Stimulated activated naive CD4-positive, alpha-beta T cell treated with Interleukin-2 at 50 U/mL for 16 hours (primary cell): ENCODE measurements around the gene COX19.

Source experiments
- DNase-seq: peaks from one replicate; lab custom pipeline; 2025; lab: John Stamatoyannopoulos, UW

Gene COX19

GRCh38 chr7:978049-978346 lies 2.6 kb upstream of the COX19 start:
- no peak for DNase-seq

DNA sequence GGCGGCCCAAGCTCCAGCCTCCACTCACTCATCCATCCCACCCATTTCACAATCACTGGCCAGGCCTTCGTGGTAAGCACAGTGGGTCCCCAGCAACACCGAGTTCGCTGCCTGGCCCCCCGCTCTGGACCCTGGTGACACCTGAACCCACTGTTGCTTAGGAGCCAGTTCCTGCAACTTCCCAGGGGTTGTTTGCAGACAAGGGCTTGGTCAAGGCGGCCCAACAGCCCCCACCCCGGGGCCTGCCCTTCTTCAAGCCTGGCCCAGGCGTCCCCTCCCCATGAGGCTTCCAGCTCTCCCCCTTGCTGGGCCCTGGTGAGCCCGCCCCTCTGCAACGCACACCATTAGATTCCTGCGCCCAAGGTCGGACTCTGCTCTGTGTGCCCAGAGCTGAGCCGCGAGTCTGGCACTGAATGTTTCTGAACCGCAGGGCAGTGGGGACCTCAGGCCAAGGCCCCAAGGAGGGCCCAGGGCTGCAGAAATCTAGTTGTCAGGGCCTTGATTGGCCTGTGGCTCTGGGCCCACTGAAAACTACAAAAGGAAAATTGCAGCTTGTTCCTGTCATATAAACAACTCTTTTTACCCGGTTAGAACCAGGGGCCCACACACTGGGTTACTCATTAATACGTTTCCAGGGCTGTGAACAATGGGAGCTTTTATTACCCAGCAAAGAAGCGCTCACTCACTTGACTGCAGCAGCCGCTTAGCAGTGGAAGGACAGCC lies 2.1 kb upstream of the COX19 start:
- DNase-seq: no peak

DNA sequence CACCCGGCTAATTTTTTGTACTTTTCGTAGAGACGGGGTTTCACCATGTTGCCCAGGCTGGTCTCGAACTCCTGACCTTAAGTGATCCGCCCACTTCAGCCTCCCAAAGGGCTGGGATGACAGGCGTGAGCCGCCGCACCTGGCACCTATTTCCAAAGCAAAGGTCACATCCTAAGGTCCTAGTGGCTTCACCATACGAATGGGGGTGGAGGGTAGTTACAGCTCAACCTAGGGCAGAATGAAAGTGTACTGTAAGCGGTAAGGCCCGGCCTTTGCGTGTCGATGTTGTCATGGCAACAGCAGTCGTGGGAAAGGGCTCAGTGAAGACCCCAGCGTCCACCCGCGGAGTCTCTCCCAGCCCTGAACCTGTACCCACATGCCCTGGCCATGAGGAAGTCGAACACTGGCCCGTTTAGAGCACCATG lies 1.6 kb upstream of the COX19 start:
- no peak for DNase-seq

DNA sequence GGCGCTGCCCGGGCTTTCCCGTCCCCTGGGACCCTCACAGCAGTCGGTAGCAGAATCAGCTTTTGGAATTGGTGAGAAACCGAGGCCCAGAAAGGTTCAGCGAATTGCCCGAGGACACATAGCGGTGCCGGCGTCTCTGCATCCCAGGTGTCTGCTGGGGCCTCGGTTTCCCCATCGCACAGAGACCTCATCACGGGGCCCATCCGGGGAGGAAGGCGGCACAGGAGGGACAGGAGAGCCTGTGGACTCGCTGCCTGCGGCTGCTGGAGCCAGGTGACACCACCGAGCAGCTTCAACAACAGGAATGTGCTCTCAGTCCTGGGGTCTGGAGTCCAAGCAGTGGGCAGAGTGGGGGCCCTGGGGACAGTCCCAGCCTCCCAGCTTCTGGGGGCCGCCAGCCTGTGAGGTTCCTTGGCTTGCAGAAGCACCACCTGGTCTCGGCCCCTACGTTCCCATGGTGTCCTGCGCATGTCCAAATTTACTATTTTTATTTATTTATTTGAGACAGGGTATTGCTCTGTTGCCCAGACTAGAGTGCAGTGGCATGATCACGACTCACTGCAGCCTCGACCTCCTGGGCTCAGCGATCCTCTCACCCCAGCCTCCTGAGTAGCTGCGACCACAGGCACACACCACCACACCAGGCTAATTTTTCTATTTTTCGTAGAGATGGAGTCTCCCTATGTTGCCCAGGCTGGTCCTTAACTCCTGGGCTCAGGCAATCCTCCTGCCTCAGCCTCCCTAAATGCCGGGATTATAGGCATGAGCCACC lies 539 bp upstream of the COX19 start:
- DNase-seq: no peak

DNA sequence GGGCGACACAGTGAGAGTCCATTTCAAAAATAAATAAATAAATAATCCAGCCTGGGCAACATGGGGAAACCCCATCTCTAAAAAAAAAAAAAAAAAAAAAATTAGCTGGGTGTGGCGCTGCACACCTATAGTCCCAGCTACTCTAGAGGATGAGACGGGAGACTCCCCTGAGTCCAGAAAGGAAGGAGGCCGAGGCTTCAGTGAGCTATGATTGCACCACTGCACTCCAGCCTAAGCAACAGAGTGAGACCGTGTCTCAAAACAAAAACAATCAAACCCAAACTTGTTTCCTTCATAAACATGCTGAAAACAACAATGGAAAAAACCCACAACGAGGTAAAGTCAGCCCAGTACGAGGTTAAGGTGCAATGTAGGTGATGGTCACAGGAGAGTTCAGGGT lies 1.2 kb downstream of the COX19 start:
- no peak for DNase-seq

DNA sequence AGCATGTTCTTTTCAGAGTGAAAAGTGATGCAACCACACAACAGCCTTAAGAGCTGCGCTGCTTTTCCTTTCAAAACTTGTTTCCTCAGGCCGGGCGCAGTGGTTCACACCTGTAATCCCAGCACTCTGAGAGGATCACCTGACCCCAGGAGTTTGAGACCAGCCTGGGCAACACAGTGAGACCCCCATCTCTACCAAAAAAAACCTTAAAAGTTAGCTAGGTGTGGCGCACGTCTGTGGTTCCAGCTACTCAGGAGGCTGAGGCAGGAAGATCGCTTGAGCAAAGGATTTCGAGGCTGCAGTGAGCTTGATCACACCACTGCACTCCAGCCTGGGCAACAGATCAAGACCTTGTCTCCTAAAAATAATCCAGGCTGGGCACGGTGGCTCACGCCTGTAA lies 2.0 kb downstream of the COX19 start:
- DNase-seq: no peak

DNA sequence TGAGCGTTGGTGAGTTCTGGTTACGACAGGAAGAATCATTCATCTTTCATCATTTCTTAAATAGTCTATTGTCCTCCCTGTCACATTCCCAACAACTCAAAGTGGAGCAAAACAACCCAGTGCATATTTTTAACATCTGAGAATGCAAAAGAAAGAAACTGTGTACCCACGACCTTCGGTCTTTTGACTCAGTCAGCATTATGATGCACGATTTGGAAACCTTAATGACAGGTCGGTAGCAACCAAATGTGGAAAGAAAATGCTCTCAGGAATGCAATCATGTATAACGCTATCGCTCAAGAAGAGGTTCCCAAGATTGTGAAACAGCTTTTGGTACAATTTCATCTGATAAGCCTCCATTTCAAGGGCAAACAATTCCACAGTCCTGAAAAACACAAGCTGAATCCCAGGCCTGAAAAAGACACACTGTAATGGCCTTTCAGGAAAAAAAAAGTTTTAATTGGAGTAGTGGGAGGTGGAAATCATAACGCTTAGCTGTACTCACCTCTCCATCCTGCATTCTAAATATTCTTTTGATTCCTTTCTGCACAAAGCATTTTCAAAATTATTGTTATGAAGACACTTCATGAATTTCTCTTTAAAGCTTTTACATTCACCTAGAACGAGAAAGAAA lies 2.6 kb downstream of the COX19 start:
- no peak for DNase-seq

DNA sequence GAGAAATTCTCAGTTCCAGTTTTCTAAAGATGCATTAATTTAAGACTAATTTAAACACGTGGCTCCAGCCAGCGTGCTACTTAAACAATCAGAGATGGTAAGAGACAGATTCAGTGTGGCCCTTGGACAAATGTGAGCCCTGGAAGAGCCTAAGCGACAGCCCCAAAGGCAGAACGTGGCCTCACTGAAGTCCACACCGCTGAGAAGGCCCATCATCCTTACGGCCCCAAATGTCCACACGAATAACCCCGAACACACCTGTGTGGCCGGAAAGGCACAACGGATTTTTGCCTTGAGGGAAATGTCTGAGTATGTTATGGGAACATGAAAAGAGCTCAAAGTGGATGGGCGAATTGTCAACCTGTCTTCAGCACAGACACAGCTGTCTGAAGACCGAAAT lies 3.2 kb downstream of the COX19 start:
- no peak for DNase-seq

GRCh38 chr7:970744-971143 lies 4.6 kb downstream of the COX19 start:
- DNase-seq: no peak

GRCh38 chr7:969403-969802 lies 5.9 kb downstream of the COX19 start:
- no peak for DNase-seq

- no peak for DNase-seq
These were observed 6.9 kb downstream of the COX19 start for GRCh38 chr7:968205-969105.

GRCh38 chr7:967361-968082 lies 7.8 kb downstream of the COX19 start:
- no peak for DNase-seq

DNA sequence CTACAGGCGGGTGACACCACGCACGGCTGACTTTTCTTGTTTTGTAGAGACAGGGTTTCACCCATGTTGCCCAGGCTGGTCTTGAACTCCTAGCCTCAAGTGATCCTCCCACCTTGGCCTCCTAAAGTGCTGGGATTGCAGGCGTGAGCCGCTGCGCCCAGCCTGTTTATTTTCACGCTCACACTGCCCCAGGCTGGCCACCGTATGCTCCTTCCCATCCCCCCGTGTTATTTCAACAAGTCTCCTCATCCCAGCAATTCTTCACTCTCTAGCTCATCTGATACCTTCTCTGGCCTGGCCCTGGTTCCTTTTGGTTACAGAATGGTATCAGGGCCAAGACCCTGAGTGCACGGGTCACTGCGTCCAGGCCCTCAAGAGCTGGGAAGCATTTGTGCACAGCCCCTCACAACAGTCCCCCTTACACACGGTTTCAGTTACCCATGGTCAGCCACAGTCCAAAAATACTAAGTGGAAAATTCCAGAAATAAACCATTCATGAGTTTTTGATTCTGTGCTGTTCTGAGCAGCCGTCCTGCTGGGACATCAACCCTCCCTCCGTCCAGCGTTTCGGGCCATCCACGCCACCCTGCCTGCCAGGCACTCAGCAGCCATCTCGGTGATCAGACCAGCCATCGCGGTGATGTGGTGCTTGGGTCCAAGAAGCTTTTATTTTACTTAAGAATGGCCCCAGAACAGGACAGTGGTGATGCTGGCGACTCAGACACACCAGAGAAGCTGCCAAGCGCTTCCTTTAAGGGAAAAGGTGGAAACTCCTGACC lies 8.9 kb downstream of the COX19 start:
- no peak for DNase-seq

DNA sequence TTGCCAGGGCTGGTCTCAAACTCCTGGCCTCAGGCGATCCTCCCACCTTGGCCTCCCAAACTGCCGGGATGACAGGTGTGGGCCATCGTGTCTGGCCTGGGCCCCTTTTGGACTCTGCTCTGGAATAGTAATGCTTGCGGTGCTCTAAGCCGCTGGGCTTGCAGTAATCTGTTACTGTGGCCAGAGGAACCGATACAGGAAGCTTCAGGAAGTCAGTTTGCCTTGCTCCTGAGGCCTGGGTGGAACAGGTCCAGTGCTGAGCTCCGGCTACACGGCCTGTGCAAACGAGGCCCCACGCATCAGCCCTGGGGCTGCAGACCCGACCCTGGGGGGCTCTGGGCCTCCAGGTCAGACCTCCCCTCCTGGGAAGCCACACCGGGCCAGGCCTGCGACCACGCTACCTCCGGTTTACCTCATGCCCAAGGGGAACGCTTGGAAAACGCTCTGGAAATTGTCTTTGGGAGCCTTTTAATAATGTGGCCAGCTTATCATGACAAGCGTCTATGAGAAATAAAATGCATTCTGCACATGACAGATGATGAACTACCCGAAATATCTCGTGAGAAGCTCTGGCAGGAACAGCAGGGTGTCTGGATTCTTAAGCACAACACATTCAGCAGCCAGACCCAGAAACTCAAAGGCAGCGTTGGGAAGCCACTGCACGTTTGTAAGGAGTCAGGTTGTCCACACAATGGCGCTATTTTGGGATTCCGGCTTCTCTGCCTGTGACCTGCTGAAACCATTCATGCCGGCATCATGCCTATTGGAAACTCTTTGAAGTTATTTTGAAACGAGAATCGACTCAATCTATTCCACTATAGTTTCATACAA lies 10.7 kb downstream of the COX19 start:
- no peak for DNase-seq

DNA sequence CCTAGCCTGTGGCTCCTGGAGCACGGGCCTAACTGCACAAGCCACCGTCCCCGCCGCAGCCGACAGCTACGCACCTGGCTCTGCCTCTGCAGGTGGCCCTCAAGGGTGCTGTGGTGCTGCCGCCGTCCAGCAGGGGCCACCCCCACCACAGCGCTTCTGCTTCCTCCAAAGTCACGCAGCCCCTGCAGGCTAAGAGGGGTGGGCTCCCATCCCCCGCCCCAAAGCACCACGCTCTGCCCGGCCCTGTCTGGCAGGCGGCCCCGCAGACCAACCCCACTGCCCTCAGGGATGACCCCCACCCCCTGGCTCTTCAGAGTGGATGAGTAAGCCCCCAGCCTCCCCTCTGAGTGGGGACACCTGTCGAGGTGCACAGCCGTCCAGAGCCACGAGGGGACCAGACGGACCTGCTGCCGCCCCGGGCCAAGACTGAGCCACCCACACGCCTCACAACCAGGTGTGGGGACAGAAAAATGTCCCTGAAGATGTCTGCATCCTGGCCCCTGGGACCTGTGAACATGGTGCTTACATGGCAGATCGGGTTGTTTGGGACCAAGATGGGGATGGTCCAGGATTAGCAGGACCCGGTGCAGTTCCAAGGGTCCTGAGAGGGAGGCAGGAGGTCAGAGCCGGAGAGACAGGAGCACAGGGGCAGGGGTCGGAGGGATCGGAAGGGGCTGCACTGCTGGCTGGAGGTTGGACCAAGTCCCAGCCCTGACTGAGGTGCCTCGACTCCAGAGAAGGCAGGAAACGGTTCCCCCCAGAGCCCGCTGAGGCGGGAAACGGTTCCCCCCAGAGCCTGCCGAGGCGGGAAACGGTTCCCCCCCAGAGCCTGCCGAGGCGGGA lies 11.9 kb downstream of the COX19 start:
- DNase-seq: no peak

DNA sequence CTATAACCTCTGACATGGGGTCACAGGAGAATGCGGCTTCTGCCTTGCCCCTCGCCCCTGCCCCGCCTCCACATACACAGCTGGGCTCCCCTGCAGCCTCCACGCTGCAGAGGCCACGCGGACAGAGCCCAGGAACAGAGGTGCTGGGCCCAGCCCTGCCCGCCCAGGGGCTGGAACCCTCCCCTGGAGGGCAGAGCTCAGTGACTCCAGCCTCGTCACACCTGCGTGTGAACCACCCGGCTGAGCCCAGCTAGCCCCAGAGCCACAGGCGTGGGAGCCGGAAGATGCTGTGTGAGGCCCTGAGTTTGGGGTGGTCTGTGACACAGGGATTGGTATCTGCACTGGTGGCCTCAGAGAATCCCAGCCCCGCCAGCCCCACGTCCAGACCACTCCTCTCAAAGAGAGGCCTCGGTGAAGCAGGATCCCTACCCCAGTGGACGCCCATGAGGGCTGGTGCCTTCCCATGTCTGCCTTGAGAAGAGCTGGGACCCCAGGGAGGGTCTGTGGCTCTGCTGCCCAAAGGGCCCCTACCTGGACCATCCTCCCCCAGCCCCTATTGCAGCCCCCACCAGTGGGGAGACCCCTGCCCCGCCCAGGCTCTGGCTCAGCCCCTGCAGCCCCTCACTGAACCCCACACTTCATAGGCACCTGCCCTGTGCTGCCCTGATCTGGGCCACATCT lies 12.8 kb downstream of the COX19 start:
- no peak for DNase-seq

GRCh38 chr7:961546-962400 lies 13.6 kb downstream of the COX19 start:
- no peak for DNase-seq
